Ascending aorta (tissue), 2 donors: ENCODE results near the gene KCNJ11. TPM values are rescaled to one million over a fixed set of nuclear protein-coding genes. Genes with fewer than 3 reads are reported as not detected.

Source experiments
- DNase-seq, 2 donors: peaks; one replicate each; pipeline ENCODE4 v3.0.0-alpha.2; 2019; ENCODE audit warnings: low spot score in 2 of 2
- H3K27ac ChIP-seq, 2 donors: fragments of 200-600 bp; sonication (generic); one replicate each; pipeline ENCODE4 v1.5.1; 2016 to 2017; ENCODE audit warnings: mild to moderate bottlenecking in 1 of 2
- H3K27me3 ChIP-seq: fragments of 200-600 bp; sonication (generic); one replicate; pipeline ENCODE4 v1.5.1; 2017
- H3K36me3 ChIP-seq, 2 donors: fragments of 200-600 bp; sonication (generic); one replicate each; pipeline ENCODE4 v1.5.1; 2016
- H3K4me1 ChIP-seq, 2 donors: fragments of 200-600 bp; sonication (generic); one replicate each; pipeline ENCODE4 v1.5.1; 2016 to 2017; ENCODE audit warnings: mild to moderate bottlenecking in 1 of 2
- H3K4me3 ChIP-seq, 2 donors: fragments of 200-600 bp; sonication (generic); one replicate each; pipeline ENCODE4 v1.5.1; 2016 to 2017; ENCODE audit warnings: mild to moderate bottlenecking in 1 of 2
- H3K9me3 ChIP-seq, 2 donors: fragments of 200-600 bp; sonication (generic); one replicate each; pipeline ENCODE4 v1.5.1; 2016
- intact Hi-C: fragments of 100-400 bp; cut with DNase I; formaldehyde crosslinking; loops from one replicate; pipeline ENCODE4 v1.15.1; 2023
- total RNA-seq: library from RNA; depleted of rRNA; stranded (reverse); fragments of >200 nt; gene quantifications from one replicate; pipeline ENCODE4 v1.1.0, GENCODE V29; 2016
- TF ChIP-seq, protein P1 (sequence below), 3 experiments: fragments of 200-600 bp in 2 of 3; fragments of 450-650 bp in 1 of 3; sonication (generic) in 2 of 3; IDR thresholded peaks; one replicate each; pipeline ENCODE4 v1.5.1; 2016 to 2019; ENCODE audit warnings: antibody characterized with exemption in 3 of 3, mild to moderate bottlenecking in 1 of 3, moderate library complexity in 1 of 3

Gene KCNJ11
- total RNA-seq, 1 donor from 2014 or later, result not detected

- Histone ChIP-seq H3K4me1 (peaks cover 0 to 7% of the 10 kb centered on the region in 2 donors), H3K4me3 (peak overlapping the region; percentile 66 to 98), H3K9me3 (no peaks in the 10 kb centered on the region), H3K27me3 (no peaks in the 10 kb centered on the region), H3K36me3 (peaks cover 0 to 10% of the 10 kb centered on the region in 2 donors), H3K27ac (peak overlapping the region; percentile 84 to 92)
- DNase-seq, result no peak
- intact Hi-C loops, result loop anchor here (1.0 to 10.0 kb wide), 5 partner anchors 32 to 1041 kb away; partner anchors contain the start of genes LDHA, PIK3C2A and RPS13
- TF ChIP-seq, protein P1, sequence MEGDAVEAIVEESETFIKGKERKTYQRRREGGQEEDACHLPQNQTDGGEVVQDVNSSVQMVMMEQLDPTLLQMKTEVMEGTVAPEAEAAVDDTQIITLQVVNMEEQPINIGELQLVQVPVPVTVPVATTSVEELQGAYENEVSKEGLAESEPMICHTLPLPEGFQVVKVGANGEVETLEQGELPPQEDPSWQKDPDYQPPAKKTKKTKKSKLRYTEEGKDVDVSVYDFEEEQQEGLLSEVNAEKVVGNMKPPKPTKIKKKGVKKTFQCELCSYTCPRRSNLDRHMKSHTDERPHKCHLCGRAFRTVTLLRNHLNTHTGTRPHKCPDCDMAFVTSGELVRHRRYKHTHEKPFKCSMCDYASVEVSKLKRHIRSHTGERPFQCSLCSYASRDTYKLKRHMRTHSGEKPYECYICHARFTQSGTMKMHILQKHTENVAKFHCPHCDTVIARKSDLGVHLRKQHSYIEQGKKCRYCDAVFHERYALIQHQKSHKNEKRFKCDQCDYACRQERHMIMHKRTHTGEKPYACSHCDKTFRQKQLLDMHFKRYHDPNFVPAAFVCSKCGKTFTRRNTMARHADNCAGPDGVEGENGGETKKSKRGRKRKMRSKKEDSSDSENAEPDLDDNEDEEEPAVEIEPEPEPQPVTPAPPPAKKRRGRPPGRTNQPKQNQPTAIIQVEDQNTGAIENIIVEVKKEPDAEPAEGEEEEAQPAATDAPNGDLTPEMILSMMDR (IDR thresholded peaks at IDR 0.05), result no peak
Observed at GRCh38 chr11:17353821-17354600, 34.4 kb downstream of the KCNJ11 start.

- TF ChIP-seq, protein P1 (IDR thresholded peaks at IDR 0.05), result no peak
- intact Hi-C loops, result loop anchor here (5.0 to 10.0 kb wide), 4 partner anchors 146 to 1042 kb away; partner anchors contain the start of genes LDHA, PIK3C2A and RPS13
Observed at GRCh38 chr11:17352950-17353820, 35.3 kb downstream of the KCNJ11 start.

GRCh38 chr11:17351510-17352176, 36.8 kb downstream of the KCNJ11 start, which contains the start of gene NCR3LG1:
Gene NCR3LG1 (plus strand): TSS chr11:17351800. CDS start chr11:17351970, 170 bp downstream.
- no peaks in the 10 kb centered on the region for H3K27me3 ChIP-seq
- no peaks in the 10 kb centered on the region for H3K9me3 ChIP-seq
- peaks cover 0 to 7% of the 10 kb centered on the region in 2 donors for H3K4me1 ChIP-seq
- H3K36me3 ChIP-seq, result no peaks in the 10 kb centered on the region
- peak within 1 kb of the TSS; percentile 66 to 98 for H3K4me3 ChIP-seq
- intact Hi-C loops, result loop anchor here (1.0 to 10.0 kb wide), 5 partner anchors 75 to 1043 kb away; partner anchors contain the start of genes LDHA, NUCB2, PIK3C2A and RPS13
- TF ChIP-seq, protein P1 (IDR thresholded peaks at IDR 0.05), result peak in 1 of 3 experiments; percentile 16
- DNase-seq, result peak; percentile 15 to 83
- H3K27ac ChIP-seq, result peak within 1 kb of the TSS; percentile 84 to 92

More at GRCh38 chr11:17352950-17353820, 35.3 kb downstream of the KCNJ11 start:
- Histone ChIP-seq H3K27me3 (no peaks in the 10 kb centered on the region), H3K36me3 (peaks cover 0 to 7% of the 10 kb centered on the region in 2 donors), H3K4me3 (peak overlapping the region; percentile 66 to 98), H3K9me3 (no peaks in the 10 kb centered on the region), H3K27ac (peak overlapping the region; percentile 84 to 92), H3K4me1 (peaks cover 0 to 7% of the 10 kb centered on the region in 2 donors)
- peak; percentile 16 to 83 for DNase-seq

GRCh38 chr11:17351172-17351509, 37.3 kb downstream of the KCNJ11 start:
- H3K27ac ChIP-seq, result peak overlapping the region; percentile 84 to 92
- peak overlapping the region; percentile 66 to 98 for H3K4me3 ChIP-seq
- H3K27me3 ChIP-seq, result no peaks in the 10 kb centered on the region
- H3K36me3 ChIP-seq, result no peaks in the 10 kb centered on the region
- H3K4me1 ChIP-seq, result peaks cover 0 to 7% of the 10 kb centered on the region in 2 donors
- DNase-seq, result no peak
- H3K9me3 ChIP-seq, result no peaks in the 10 kb centered on the region
- intact Hi-C loops, result loop anchor here (1.0 to 10.0 kb wide), 5 partner anchors 75 to 1044 kb away; partner anchors contain the start of genes LDHA, NUCB2, PIK3C2A and RPS13
- TF ChIP-seq, protein P1 (IDR thresholded peaks at IDR 0.05), result no peak
